GM12873 (cell line): ENCODE data around the gene WDR33.

ENCODE experiments used
- TF ChIP-seq, protein P1 (sequence below): IDR thresholded peaks from 2 replicates; pipeline ENCODE4 v1.5.1; 2012; ENCODE audit warnings: low read depth, mild to moderate bottlenecking, moderate library complexity, low read length, control low read depth; ENCODE audit not compliant: insufficient read depth; ENCODE audit errors: missing control alignments

WDR33 gene

DNA sequence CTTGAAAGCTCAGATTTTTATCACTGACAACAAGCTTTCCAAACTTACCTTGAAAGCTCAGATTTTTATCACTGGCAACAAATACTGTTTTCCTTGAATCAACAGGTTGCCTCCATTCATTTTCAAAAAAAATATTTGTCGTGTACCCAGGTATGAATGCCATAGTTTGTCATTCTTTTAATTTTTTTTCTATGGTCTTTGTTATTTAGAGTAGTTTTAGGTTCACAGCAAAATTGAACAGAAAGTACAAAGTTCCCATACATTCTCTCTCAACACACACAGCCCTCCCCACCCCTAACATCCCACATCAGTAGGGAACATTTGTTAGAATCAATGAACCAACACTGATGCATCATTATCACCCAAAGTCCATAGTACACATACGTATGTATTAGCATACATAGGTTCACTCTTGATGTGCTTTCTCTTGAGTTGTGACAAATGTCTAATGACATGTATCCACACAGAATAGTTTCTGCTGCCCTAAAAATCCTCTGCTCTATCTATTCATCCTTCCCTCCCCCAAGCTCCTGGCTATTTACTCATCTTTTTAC is 25.9 kb downstream of the WDR33 start:
- TF ChIP-seq, protein P1, sequence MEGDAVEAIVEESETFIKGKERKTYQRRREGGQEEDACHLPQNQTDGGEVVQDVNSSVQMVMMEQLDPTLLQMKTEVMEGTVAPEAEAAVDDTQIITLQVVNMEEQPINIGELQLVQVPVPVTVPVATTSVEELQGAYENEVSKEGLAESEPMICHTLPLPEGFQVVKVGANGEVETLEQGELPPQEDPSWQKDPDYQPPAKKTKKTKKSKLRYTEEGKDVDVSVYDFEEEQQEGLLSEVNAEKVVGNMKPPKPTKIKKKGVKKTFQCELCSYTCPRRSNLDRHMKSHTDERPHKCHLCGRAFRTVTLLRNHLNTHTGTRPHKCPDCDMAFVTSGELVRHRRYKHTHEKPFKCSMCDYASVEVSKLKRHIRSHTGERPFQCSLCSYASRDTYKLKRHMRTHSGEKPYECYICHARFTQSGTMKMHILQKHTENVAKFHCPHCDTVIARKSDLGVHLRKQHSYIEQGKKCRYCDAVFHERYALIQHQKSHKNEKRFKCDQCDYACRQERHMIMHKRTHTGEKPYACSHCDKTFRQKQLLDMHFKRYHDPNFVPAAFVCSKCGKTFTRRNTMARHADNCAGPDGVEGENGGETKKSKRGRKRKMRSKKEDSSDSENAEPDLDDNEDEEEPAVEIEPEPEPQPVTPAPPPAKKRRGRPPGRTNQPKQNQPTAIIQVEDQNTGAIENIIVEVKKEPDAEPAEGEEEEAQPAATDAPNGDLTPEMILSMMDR: no peak

DNA sequence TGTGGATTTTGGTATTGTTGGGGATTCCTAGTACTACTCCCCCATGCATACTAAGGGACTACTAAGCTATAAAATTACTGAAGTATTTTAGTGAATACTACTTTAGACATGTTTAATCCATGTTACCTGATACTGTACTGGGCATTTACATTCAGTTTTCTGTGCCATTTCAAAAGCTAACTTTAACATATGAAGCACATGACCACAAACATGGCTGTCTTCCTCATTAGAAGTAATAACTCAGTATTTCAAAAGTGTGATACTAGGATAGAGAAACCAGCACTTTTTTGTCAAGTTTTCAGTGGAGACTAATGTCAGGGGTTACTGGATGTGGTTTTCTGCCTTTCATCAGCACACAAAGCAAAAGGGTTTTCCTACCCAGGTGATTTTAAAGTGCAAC is 27.9 kb downstream of the WDR33 start:
- TF ChIP-seq, protein P1: no peak

DNA sequence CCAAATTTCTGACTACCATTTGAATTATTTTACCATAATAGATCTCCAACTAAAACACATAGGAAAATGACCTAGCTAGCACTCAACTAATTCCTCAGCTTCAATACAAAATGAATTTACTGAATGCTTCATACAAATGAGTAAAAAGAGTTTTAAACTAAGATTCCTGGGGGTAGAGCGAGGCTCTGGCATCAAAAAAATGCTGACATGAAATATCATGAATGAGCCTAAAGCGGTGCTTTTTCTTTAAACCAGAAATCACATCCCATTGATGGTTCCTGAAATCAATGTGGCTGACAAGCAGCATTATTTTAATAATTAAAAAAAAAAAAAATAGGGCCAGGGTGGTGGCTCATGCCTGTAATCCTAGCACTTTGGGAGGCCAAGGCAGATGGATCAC is 32.1 kb downstream of the WDR33 start:
- TF ChIP-seq, protein P1: no peak

DNA sequence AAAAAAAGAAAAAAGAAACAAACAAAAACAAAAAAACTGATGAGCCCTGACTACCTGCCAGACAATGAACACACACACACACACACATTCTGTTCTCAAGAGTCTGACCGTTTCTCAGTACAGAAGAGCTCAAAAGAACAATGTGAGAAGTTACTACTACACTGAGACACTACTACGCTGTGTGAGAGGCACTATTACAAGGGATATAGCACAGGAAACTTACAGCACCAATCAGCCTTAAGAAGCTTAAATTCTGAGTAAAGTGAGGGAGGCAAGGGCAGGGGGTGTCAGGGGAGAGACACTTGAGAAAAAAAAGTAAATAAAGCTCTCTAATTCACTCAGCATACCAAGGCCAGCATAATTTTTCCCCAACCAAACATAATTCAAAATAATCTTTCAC is 32.5 kb downstream of the WDR33 start:
- TF ChIP-seq, protein P1: no peak

DNA sequence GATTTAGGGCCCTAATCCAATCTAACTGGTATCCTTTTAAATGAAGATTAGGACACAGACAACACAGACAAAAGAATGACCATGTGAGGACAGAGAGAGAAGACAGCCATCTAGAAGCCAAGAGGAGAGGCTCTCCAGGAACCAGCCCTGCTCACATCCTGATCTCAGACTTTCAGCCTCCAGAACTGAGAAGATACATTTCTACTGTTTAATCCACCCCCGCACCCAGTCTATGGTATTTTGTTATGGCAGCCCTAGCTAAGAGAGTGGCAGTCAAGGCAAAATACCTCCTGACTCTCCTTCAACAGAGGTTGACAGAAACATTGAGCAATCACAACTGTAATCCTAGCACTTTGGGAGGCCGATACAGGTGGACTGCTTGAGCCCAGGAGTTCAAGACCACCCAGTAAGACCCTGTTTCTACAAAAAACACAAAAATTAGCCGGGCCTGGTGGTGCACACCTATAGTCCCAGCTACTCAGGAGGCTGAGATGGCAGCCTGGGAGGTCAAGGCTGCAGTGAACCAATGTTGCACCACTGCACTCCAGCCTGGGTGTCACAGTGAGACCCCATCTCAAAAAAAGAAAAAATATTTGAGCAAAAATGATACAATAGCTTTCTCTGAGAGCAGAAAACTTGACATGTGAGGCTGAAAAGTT is 34.7 kb downstream of the WDR33 start:
- TF ChIP-seq, protein P1: no peak

DNA sequence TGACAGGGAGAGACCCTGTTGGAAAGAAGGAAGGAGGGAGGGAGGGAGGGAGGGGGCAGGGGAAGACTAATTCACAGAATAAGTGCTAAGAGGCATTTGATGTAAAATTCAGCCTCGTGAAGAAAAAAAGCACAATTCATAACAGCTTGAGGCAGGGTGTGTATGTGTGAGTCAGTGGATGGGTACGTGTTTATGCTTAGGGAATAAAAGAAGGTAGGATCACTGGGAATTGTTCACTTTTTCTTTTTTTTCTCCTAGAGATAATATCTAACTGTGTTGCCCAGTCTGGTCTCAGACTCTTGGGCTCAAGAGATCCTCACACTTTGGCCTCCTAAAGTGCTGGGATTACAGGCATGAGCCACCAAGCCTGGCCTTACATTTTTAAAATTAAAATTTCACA is 39.2 kb downstream of the WDR33 start:
- TF ChIP-seq, protein P1: no peak

DNA sequence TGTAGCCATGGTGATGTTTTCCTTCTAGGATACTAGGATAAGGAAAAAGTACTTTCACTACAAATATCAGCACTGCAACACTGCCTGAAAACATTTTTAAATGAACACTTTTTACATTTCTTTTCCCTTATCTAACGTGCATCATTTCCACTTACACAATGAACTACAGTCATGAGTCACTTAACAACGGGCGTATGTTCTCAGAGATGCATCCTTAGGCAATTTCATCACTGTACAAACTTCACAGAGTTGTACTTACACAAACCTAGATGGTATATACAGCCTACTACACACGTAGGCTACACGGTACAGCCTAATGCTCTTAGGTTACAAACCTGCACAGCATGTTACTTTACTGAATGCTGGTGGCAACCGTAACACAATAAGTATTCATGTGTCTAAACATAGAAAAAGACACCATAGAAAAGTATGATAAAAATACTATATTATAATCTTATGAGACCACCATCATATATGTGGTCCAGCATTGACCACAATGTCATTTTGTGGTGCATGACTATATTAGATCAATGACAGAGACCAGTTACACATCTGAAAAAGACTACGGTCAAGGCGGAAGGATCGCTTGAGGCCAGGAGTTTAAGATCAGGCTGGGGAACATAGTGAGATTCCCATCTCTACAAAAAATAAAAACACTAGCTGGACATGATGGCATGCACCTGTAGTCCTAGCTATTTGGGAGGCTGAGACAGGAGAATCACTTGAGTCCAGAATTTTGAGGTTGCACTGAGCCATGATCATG is 39.8 kb downstream of the WDR33 start:
- TF ChIP-seq, protein P1: no peak
